Stimulated activated CD4-positive, alpha-beta T cell treated with anti-CD3 and anti-CD28 coated beads, Interleukin-15, amount 100 ng/mL, for 24 hours (primary cell): ENCODE measurements around the gene GRWD1.

ENCODE experiments used
- DNase-seq: peaks from one replicate; pipeline ENCODE4 v3.0.0-alpha.2; 2020

The GRWD1 gene

GRCh38 chr19:48498595-48499311 lies 53.0 kb downstream of the GRWD1 start:
- DNase-seq = no peak

- DNase-seq = no peak
These were observed 53.7 kb downstream of the GRWD1 start for GRCh38 chr19:48499316-48500090.

DNA sequence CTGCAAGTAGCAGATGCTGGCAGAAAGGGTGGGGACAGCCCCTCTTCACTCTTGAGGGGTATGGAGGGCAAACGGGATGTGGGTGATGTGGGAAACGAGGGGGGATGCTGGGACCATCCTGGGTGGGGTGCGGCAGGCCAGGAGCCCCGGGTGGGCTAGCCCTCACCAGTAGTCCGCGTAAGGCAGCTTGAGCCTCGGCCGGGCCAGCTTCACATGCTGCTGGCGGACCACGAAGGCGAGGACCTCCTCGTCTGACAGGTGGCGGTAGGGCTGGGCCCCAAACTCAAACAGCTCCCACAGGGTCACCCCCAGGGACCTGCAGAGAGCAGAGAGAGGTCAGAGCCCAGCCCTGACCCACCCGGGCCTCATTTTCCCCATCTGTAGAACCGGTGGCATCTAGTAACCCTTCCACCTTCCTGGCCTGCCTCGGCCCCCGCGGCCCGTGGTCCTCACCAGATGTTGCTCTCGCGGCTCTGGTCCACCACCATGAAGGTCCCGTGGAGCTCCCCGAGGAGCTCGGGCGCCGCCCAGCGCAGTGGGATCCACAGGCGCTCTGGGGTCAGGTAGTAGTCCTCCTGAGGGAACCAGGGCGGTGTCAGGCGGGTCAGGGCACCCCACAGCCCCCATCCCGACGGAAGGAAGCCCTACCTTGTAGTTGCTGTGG lies 55.2 kb downstream of the GRWD1 start:
- no peak for DNase-seq

DNA sequence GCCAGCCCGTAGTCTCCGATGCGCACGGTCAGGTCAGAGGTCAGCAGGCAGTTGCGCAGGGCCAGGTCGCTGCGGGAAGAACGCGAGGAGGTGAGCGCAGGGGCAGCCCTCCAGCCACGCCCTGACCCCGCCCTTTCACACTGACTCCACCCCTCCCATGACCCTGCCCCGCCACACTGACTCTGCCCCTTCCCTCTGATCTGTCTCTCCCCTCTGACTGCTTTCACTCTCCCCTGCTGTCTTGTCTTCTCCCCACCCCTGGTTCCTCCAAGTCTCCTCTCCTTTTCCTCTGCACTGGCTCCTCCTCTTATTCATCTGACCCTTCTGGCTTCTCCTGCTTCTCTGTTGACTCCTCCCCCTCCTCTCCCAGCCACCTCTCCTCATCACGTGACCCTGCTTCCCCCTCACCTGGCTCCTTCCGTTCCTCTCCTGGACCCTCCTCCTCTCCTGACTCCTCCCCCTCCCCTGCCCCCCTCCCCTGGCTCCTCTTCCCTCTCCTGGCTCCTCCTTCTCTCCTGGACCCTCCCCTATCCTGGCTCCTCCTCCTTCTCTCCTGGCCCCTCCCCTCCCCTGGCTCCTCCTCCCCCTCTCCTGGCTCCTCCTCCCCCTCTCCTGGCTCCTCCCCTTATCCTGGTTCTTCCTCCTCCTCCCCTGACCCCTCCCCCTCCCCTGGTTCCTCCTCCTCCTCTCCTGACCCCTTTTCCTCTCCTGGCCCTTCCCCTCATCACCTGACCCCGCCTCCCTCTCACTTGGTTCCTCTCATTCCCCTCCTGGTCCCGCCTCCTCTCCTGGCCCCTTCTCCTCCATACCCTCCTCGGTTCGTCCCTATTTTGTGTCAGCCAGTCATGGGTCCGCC lies 55.9 kb downstream of the GRWD1 start:
- DNase-seq = peak; percentile 81

DNA sequence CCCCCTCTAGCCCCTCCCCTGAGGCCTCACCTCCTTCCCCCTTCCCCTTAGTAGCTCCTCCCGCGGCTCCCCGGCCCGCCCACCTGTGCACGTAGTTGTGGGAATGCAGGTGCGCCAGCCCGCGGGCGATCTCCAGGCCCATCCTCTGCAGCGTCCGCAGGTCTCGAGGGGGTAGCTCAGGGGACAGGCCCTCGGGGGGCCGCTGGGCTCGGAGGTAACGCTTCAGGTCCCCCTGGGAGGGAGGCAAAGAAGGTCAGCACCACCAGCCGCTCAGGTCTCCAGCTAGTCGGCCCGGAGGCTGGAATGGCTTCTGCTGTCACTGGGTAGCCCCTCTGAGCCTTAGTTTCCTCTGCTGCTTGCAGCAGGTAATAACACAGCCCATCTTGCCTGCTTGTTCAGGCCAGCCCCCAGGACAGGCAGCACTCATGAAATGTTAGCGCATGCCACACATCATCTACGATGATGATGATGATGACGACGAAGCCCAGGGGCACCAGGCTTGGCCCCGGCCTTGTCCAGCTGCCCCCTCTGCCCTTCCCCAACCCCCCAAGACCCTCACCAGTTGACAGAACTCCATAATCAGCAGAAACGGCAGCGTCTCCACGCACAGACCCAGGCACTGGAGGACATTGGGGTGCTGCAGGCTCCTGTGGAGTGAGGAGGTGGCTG lies 56.7 kb downstream of the GRWD1 start:
- DNase-seq = no peak

DNA sequence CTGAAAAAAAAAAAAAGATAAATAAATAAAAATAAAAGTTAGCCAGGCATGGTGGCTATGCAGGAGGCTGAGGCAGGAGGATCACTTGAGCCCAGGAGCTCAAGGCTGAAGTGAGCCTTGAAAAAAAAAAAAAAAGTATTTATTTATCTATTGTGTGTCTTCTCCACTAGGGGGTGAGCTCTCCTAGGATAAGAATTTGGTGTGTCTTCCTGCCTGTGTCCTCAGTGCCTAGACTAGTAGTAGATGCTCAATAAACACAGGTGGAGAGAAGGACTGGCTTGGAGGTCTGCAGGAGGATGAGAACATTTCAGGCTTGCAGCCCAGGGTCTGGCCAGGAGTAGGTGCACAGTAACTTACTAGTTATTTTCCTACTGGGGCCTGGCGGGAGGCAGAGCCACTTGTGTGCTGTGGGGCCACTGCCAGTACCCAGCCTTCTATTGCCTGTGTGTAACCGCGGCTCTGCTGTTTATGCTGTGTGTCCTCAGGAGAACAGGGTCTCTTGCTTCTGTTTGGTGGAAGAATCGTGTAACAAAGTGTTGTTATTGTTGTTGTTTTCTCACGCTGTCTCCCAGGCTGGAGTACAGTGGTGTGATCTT lies 60.5 kb downstream of the GRWD1 start:
- DNase-seq = no peak
